OCI-LY7 (cell line): ENCODE results near the gene IL17A. TPM values are rescaled to one million over a fixed set of nuclear protein-coding genes. Genes with fewer than 3 reads are reported as not detected.

Source experiments
- BruUV-seq: library from RNA; stranded (reverse); fragments of 400-500 nt; replicated peaks from 2 replicates; lab custom pipeline; 2021; lab: Mats Ljungman, UMichigan
- CTCF ChIA-PET: fragments of 300-600 bp; sonication (Branson Sonifier 250); formaldehyde crosslinking; loops from one replicate; lab custom pipeline; 2022; ENCODE audit warnings: antibody characterized with exemption; ENCODE audit not compliant: unreplicated experiment; lab: Charles Lee
- POLR2A ChIA-PET: fragments of 300-600 bp; sonication (Branson Sonifier 250); formaldehyde crosslinking; loops from one replicate; lab custom pipeline; 2022; ENCODE audit warnings: antibody characterized with exemption; lab: Charles Lee
- DNase-seq: peaks from one replicate; pipeline ENCODE4 v3.0.0-alpha.2; 2015; ENCODE audit warnings: low spot score
- H2AFZ ChIP-seq: fragments of 200-600 bp; sonication (generic), shearing (Covaris generic); 2 replicates; pipeline ENCODE4 v1.6.1; 2014; ENCODE audit warnings: mild to moderate bottlenecking, antibody characterized with exemption, low read length, moderate library complexity
- H3K27ac ChIP-seq: fragments of 200-600 bp; sonication (generic); 2 replicates; pipeline ENCODE4 v1.5.1; 2014; ENCODE audit warnings: mixed run types, low read depth, mild to moderate bottlenecking, moderate library complexity, low read length, inconsistent platforms; ENCODE audit not compliant: poor library complexity, severe bottlenecking
- H3K36me3 ChIP-seq: fragments of 200-600 bp; sonication (generic); 2 replicates; pipeline ENCODE4 v1.6.1; 2014; ENCODE audit warnings: mild to moderate bottlenecking, antibody characterized with exemption, low read length, moderate library complexity, mixed read lengths; ENCODE audit not compliant: insufficient read depth
- H3K4me1 ChIP-seq: fragments of 200-600 bp; sonication (generic); 2 replicates; pipeline ENCODE4 v1.5.1; 2014; ENCODE audit warnings: mild to moderate bottlenecking, low read length; ENCODE audit not compliant: insufficient read depth, poor library complexity, severe bottlenecking
- H3K4me2 ChIP-seq: fragments of 200-600 bp; sonication (generic); 2 replicates; pipeline ENCODE4 v1.6.1; 2014; ENCODE audit warnings: mild to moderate bottlenecking, low read length
- H3K4me3 ChIP-seq: fragments of 200-600 bp; sonication (generic); 2 replicates; pipeline ENCODE4 v1.5.1; 2014; ENCODE audit warnings: mild to moderate bottlenecking, low read depth, low read length; ENCODE audit not compliant: poor library complexity, severe bottlenecking
- H3K79me2 ChIP-seq: fragments of 200-600 bp; sonication (generic); 2 replicates; pipeline ENCODE4 v1.6.1; 2016; ENCODE audit warnings: low read depth, mild to moderate bottlenecking, low read length, moderate library complexity, mixed read lengths; ENCODE audit not compliant: insufficient read depth
- H3K9me2 ChIP-seq: fragments of 200-600 bp; sonication (generic); 2 replicates; pipeline ENCODE4 v1.6.1; 2016; ENCODE audit warnings: mild to moderate bottlenecking, low read length, mixed read lengths; ENCODE audit not compliant: insufficient read depth
- H3K9me3 ChIP-seq: fragments of 200-600 bp; sonication (generic); 2 replicates; pipeline ENCODE4 v1.6.1; 2014; ENCODE audit warnings: mild to moderate bottlenecking, mixed run types, low read length, mixed read lengths
- H4K20me1 ChIP-seq: fragments of 200-600 bp; sonication (generic); 2 replicates; pipeline ENCODE4 v1.6.1; 2014; ENCODE audit warnings: mild to moderate bottlenecking, antibody characterized with exemption, low read length, moderate library complexity, mixed read lengths; ENCODE audit not compliant: insufficient read depth
- CTCF ChIP-seq: fragments of 200-600 bp; sonication (generic); conservative IDR thresholded peaks from 2 replicates; pipeline ENCODE4 v1.5.1; 2014; ENCODE audit warnings: mild to moderate bottlenecking, antibody characterized with exemption, low read length, moderate library complexity, mixed read lengths
- EZH2phosphoT487 ChIP-seq: fragments of 200-600 bp; sonication (generic); IDR thresholded peaks from 2 replicates; pipeline ENCODE4 v1.6.1; 2018; ENCODE audit warnings: low read depth, borderline replicate concordance, mild to moderate bottlenecking, mixed run types, antibody characterized with exemption, low read length, moderate library complexity, mixed read lengths
- intact Hi-C: fragments of 100-400 bp; cut with micrococcal nuclease; formaldehyde crosslinking; loops from one replicate; pipeline ENCODE4 v1.10.0; 2022; ENCODE audit not compliant: unreplicated experiment
- total RNA-seq, 2 experiments: library from RNA; depleted of rRNA in 1 of 2; stranded (reverse); fragments of >200 nt in 1 of 2; shearing (Covaris generic) in 1 of 2; gene quantifications; 2 replicates each; pipeline ENCODE4 v1.2.3, GENCODE V29; 2014 to 2022

Gene IL17A
- total RNA-seq, 2 experiments from 2014 or later, result not detected

GRCh38 chr6:52183131-52183713 lies 3.0 kb upstream of the IL17A start:
- H3K79me2 ChIP-seq, result no peaks in the 10 kb centered on the region
- no peak overlapping the region for H3K4me3 ChIP-seq
- no peaks in the 10 kb centered on the region for H3K9me3 ChIP-seq
- H4K20me1 ChIP-seq, result no peaks in the 10 kb centered on the region
- BruUV-seq, result no TSS peak
- H3K27ac ChIP-seq, result no peak overlapping the region
- ChIA-PET CTCF (no interaction called here), POLR2A (interaction anchor here (1.1 kb wide), 1 partner anchor 10 kb away, joined by 4 read pairs; no protein-coding TSS in a partner anchor)
- intact Hi-C loops, result no loop called here
- DNase-seq, result no peak
- no peaks in the 10 kb centered on the region for H3K9me2 ChIP-seq
- no peak overlapping the region for H2AFZ ChIP-seq
- H3K4me1 ChIP-seq, result no peaks in the 10 kb centered on the region
- H3K36me3 ChIP-seq, result no peaks in the 10 kb centered on the region
- TF ChIP-seq CTCF (no peak), EZH2phosphoT487 (no peak)
- H3K4me2 ChIP-seq, result no peak overlapping the region

GRCh38 chr6:52186480-52186879 lies 305 bp downstream of the IL17A start:
- POLR2A ChIA-PET, result interaction anchor here (1.5 kb wide), 1 partner anchor 164 kb away, joined by 3 read pairs; no protein-coding TSS in a partner anchor
- Histone ChIP-seq H3K4me1 (no peaks in the 10 kb centered on the region), H3K79me2 (no peaks in the 10 kb centered on the region), H3K4me3 (no peak overlapping the region), H3K27ac (no peak overlapping the region), H3K9me3 (no peaks in the 10 kb centered on the region), H3K36me3 (no peaks in the 10 kb centered on the region), H2AFZ (no peak overlapping the region), H3K9me2 (no peaks in the 10 kb centered on the region), H4K20me1 (no peaks in the 10 kb centered on the region), H3K4me2 (no peak overlapping the region)
- CTCF ChIA-PET, result no interaction called here
- intact Hi-C loops, result no loop called here
- TF ChIP-seq CTCF (no peak), EZH2phosphoT487 (no peak)
- DNase-seq, result no peak
- BruUV-seq, result no TSS peak

DNA sequence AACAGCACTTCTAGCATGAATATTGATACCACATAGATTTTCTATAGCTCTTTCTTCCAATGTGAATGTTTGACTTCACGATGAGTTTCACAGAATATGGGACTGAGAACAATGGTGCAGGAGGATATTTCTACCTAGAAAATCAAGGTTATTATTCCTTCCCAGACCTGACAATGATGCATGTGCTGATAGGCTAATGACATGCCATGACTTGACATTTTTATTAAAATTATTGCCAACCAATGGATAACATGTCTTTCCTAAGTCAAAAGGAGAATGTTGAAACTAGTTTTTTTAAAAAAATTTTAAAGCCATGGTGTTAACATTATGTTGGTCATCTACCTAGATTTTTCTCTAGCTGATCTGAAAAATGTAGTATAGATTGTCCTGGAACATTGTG lies 923 bp downstream of the IL17A start:
- H3K9me2 ChIP-seq, result no peaks in the 10 kb centered on the region
- H2AFZ ChIP-seq, result no peak overlapping the region
- no peaks in the 10 kb centered on the region for H3K79me2 ChIP-seq
- H3K4me2 ChIP-seq, result no peak overlapping the region
- no peak overlapping the region for H3K27ac ChIP-seq
- CTCF ChIA-PET, result no interaction called here
- no peak for DNase-seq
- intact Hi-C loops, result no loop called here
- BruUV-seq, result no TSS peak
- no peak overlapping the region for H3K4me3 ChIP-seq
- H4K20me1 ChIP-seq, result no peaks in the 10 kb centered on the region
- TF ChIP-seq CTCF (no peak), EZH2phosphoT487 (no peak)
- no peaks in the 10 kb centered on the region for H3K9me3 ChIP-seq
- H3K4me1 ChIP-seq, result no peaks in the 10 kb centered on the region
- POLR2A ChIA-PET, result interaction anchor here (1.5 kb wide), 1 partner anchor 165 kb away, joined by 3 read pairs; no protein-coding TSS in a partner anchor
- H3K36me3 ChIP-seq, result no peaks in the 10 kb centered on the region
